ENCODE data around the gene PIGN. TPM values are rescaled to one million over a fixed set of nuclear protein-coding genes. Genes with fewer than 3 reads are reported as not detected.

PIGN gene
- total RNA-seq (ENCODE audit: insufficient read depth, low replicate concordance): 43.3 TPM

DNA sequence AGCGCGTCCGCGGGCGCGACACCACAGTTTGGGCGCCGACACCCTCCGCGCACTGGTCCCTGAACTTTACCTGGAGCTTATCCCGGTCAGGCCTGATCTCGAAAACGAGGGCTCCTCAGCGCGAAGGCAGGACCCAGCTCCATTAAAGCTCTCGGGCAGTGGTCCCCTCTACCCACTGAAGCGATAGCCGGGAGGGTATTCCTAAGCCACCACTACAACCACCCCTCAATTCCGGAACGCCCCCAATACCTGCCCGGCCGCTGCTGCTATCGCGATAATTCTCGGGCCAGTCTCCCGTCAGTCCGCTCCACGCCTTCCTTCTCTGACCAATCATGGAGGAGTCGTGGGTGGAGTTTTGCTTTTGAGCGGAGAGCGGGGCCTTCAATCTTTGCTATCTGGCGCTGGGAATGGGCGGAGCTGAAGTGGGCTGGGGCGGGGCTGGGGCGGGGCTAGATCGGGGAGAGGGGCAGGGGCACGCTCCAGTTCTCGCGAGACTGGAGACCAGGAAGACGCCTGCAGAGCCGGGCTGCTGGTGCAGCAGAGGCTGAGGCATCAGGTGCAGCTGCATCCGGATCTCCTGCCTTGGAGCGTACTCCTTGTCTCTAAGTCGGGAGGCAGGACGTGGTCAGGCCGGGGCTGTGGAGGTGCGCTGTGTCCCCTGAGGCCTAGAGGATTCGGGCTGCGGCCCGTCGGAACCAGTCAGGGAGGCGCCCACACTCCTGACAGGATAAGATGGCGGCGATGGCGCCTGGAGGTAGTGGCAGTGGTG is at the start of gene PIGN, which contains the start of gene RELCH:
Gene PIGN, minus strand, starts transcription at position 283 of the 769 bp plus-strand sequence. CDS start 25,703 bp downstream, outside the sequence.
Gene RELCH, plus strand, starts transcription at position 482 of the 769 bp plus-strand sequence. Its CDS starts 251 bp downstream, at position 733.
- DNase-seq (ENCODE audit: low spot score): peak; percentile 100

DNA sequence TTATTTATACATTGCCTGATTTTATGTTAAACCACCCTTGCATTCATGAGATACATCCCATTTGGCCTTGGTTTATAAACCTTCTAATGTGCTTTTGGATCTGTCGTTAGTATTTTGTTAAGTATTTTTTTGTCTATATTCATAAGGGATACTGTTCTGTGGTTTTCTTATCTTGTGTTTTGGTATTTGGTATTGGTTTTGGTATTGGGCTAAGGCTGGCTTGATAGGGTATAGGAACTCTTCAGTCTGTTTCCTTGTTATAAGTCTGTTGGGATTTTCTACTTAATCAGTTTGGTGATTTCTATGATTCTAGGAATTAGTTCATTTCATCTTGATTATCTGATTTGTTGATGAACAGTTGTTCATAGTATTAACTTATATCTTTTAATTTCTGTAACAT is 49.4 kb upstream of the PIGN start:
- DNase-seq (ENCODE audit: low spot score): no peak

GRCh38 chr18:62226047-62226446 is 39.2 kb upstream of the PIGN start:
- no peak for DNase-seq (ENCODE audit: low spot score)

GRCh38 chr18:62224229-62224628 is 37.4 kb upstream of the PIGN start:
- no peak for DNase-seq (ENCODE audit: low spot score)

- no peak for DNase-seq (ENCODE audit: low spot score)
Measured at GRCh38 chr18:62214790-62215189, 27.9 kb upstream of the PIGN start.

GRCh38 chr18:62211325-62211828 is 24.5 kb upstream of the PIGN start:
- no peak for DNase-seq (ENCODE audit: low spot score)

DNA sequence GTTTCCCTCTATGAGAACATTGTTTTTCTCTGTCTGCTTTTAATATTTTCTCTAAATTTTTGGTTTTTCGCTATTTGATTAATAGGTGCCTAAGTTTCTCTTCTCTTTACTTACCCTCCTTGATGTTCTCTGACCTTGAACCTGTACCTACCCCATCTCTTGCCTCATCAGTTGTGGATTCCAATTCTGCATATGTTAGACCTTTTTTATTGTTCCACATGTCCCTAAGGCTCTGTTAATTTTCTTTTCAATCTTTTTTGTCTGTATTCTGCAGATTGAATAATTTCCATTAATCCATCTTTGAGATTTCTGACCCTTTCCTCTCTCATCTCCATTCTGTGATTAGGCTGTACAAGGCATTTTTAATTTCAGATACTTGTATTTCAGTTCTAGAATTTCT is 23.3 kb upstream of the PIGN start:
- DNase-seq (ENCODE audit: low spot score): no peak

GRCh38 chr18:62209046-62209445 is 22.2 kb upstream of the PIGN start:
- DNase-seq (ENCODE audit: low spot score): no peak

GRCh38 chr18:62206593-62206992 is 19.7 kb upstream of the PIGN start:
- DNase-seq (ENCODE audit: low spot score): no peak

DNA sequence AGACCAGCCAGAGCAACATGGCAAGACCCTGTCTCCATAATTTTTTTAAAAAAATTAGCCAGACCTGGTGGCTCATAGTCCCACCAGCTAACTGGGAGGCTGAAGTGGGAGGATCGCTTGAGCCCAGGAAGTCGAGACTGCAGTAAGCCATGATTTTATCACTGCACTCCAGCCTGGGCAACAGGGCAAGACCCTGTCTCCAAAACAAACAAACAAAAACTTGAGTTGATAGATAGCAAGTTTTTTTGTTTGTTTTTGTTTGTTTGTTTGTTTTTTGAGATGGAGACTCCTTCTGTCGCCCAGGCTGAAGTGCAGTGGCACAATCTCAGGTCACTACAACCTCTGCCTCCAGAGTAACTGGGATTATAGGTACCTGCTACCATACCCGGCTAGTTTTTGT is 19.0 kb upstream of the PIGN start:
- no peak for DNase-seq (ENCODE audit: low spot score)

DNA sequence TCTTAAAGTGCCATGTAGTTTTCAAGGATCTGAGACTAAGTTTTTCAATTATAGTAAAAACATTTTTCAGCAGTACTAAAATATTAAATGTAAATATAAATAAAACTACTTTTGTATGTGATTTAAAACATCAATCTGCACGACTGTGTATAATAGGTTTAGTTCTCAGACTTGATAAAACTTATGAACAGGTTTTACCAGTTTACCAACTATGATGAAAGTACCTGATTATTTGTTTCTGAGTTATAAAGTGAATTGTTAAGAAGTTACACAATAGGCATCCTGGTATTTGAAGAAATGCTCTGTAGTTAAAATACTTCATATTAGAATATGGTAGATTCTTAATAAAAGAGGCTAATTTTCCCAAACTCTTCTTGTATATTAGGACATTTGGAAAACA is 15.0 kb upstream of the PIGN start:
- peak; percentile 21 for DNase-seq (ENCODE audit: low spot score)

DNA sequence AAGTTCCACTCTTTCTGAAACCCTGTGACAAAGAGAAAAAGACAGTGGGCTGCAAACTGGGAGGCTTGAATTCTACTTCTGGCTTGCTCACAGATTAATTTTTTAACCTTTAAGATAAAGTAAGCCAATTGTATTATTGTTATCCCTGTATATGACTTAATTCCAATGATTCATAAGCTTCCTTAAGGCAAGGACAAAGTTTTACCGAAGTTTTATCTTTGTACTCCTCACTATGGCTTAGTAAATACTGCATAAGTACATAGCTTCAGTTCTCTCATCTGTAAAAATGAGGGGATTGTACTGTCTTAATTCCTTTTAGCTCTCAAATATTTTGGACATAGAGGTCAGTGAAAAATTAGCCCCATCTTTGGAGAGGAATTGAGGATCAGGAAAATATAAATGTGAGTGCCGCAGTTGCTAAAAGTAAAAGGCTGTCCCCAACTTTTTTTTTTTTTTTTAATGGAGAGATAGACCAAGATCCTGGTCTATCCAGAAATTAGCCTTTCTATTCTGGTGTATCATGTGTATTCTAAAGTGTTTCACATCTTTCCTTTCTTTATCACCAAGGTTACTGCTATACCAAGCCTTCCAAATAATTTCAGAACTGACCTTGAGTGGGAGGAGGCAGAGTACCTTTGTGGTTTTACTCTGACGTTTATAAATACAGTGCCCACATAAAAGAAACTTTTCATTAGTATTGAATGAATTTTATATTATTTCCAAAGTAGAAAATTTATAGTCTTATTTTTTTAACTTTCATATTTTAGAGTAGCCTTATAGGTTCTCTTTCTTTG is 13.5 kb upstream of the PIGN start:
- DNase-seq (ENCODE audit: low spot score): no peak

GRCh38 chr18:62199629-62200028 is 12.8 kb upstream of the PIGN start:
- no peak for DNase-seq (ENCODE audit: low spot score)

GRCh38 chr18:62198259-62198658 is 11.4 kb upstream of the PIGN start:
- no peak for DNase-seq (ENCODE audit: low spot score)

GRCh38 chr18:62196980-62197379 is 10.1 kb upstream of the PIGN start:
- DNase-seq (ENCODE audit: low spot score): no peak

DNA sequence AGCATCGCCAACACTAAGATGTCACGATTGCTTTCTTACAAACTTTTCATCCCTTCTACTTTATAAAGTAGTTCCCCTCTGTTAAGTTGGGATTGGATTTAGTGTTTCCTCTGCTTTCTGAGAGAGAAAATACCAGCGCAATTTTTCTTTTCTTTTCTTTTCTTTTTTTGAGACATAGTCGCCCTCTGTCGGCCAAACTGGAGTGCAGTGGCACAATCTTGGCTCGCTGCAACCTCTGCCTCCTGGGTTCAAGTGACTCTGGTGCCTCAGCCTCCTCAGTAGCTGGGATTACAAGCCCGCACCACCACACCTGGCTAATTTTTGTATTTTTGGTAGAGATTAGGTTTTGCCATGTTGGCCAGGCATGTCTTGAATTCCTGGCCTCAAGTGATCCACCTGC is 9.2 kb upstream of the PIGN start:
- no peak for DNase-seq (ENCODE audit: low spot score)

DNA sequence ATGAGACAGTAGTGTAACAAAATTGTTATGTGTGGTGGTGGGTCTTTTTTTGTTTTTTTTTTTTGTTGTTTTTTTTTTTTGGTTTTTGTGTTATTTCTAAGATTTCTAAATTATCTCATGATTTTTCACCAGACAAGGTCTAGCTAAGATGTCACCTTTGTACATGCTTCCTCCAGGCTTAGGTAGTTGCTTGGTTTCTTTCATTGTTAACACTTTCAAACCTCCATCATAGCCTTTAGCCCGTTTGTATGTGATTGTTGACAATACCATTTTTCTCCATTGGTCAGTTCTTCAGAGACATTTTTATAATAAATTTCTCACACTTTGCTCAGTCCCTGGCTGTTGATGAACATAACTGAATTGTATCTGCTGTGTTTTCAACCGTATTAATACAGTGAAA is 2.4 kb upstream of the PIGN start:
- no peak for DNase-seq (ENCODE audit: low spot score)

DNA sequence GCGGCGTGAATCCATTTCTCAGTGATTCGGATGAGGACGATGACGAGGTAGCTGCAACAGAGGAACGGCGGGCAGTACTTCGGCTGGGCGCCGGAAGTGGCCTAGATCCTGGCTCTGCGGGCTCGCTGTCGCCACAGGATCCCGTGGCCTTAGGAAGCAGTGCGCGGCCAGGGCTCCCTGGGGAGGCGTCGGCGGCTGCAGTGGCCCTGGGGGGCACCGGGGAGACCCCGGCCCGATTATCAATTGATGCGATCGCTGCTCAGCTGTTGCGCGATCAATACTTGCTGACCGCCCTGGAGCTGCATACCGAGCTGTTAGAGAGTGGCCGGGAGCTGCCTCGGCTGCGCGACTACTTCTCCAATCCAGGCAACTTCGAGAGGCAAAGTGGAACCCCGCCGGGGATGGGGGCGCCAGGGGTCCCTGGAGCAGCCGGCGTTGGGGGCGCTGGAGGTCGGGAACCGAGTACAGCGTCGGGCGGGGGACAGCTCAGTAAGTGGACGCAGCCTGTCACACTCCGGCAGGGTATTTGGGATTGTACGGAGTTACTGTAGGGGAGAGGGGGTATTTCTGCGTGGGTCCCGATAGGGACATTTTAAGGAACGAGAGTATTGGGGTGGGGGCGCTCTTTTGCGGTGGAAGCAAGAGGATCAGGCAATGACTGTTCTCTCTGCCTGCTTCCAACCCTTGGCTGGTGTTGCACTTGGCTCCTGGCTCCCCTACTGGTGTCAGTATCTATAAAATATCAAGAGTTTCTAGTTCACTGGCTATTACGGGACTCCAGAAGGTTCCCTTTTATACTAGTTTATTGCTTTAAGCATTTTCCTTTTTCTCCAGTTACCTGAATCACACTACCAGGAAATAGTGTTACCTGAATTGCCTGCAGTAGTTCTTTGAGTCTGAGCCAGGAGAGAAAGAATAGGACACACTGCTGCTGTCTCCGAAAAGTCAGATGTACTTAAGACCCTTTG is 971 bp upstream of the PIGN start:
- DNase-seq (ENCODE audit: low spot score): peak; percentile 29

DNA sequence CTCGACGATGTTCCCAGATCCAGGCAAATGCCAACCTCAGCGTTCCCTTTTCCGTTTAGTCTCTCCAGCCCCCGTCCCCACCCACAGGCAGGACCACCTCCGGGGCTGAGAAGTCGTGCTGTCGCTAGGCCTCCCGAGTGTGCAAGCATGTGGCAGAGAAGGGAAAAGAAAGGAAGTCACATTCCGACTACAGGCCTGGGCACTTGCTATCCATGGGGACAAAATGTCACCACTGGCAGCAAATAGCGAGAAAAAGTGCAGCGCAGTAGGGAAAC is 420 bp downstream of the PIGN start:
- no peak for DNase-seq (ENCODE audit: low spot score)

DNA sequence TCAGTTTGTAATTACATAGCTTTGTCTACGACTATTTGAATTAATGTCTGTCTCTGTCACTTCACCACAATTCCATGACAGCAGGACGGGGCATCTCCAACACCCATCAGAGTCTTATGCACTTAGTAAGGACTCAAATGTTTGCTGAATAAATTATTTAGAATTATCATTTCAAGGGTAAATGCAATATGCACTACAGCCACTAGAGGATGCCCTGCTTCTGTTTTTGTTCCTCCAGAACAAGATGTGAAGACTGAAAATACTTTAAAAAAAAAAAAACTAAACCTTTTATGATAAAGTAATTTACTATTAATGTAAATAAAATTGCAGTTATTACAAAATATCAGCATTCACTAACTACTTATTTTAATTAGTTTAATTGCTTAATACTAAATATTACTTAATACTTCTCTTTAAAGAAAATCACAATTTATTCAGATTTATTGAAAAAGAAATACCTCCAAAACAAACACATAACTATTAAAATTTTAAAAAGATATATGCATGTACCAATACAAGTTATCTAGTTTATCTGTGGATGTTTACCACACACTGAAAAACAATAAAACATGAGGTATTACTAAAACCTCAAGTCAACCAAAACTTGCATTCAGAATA is 3.2 kb downstream of the PIGN start:
- peak; percentile 68 for DNase-seq (ENCODE audit: low spot score)

DNA sequence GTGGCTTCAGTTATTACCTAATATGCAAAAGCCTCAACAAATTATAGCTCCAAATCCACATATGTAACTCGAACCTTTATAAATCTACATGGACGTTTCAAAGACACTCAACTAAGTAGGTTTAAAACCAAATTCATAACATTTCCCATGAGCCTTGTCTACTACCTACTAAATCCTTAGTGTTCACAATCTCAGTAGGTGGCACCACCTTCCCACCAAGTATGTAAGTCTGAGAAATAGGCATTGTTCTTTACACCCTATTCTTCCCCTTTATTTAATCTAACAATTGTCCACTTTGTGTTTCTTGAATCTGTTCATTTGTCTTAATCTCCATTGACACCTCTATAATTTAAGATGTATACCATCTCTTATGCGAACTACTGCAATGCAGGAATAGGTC is 4.6 kb downstream of the PIGN start:
- no peak for DNase-seq (ENCODE audit: low spot score)

Measured in umbilical cord (tissue), 2 donors.